A549 (cell line): Measurements from ENCODE around the gene MSN. TPM values are rescaled to one million over a fixed set of nuclear protein-coding genes. Genes with fewer than 3 reads are reported as not detected.

Experiments used
- ATAC-seq, 2 experiments: fragments of 200-7000 bp in 1 of 2; fragments of >200 bp in 1 of 2; cut with Nextera tagmentation in 1 of 2; cut with Tn5 transposase in 1 of 2; 3 replicates each; pipeline versions ENCODE4 v1.8.0 to v1.9.1; 2018 to 2020; ENCODE audit warnings: mild to moderate bottlenecking in 1 of 2, moderate library complexity in 1 of 2
- CTCF ChIA-PET: fragments of 300-600 bp; sonication (Branson Sonifier 250); formaldehyde crosslinking; extraction: SDS; loops from one replicate; lab custom pipeline; 2021; ENCODE audit warnings: antibody characterized with exemption, inconsistent platforms; lab: Yijun Ruan, JAX
- POLR2A ChIA-PET: fragments of 350-600 bp; formaldehyde crosslinking; extraction: SDS; loops from one replicate; lab custom pipeline; 2021; ENCODE audit warnings: antibody characterized with exemption, inconsistent platforms; lab: Yijun Ruan, JAX
- DNase-seq, 2 experiments: peaks; one replicate each; pipeline versions ENCODE4 v3.0.0 to v3.0.0-alpha.2; 2011 to 2016; ENCODE audit warnings: low read depth in 1 of 2, low spot score in 1 of 2
- FAIRE-seq: peaks from 2 replicates; lab custom pipeline; 2011; peaks lifted over from hg19 to GRCh38; lab: Jason Lieb, UNC
- H3K27ac ChIP-seq, 2 experiments: fragments of >200 bp; sonication (Bioruptor Twin); formaldehyde crosslinking; 3 replicates each; pipeline ENCODE4 v1.5.1; 2016 to 2017
- H3K4me1 ChIP-seq: fragments of >200 bp; sonication (Bioruptor Twin); formaldehyde crosslinking; 3 replicates; pipeline ENCODE4 v1.6.1; 2016
- H3K4me2 ChIP-seq: fragments of >200 bp; sonication (Bioruptor Twin); formaldehyde crosslinking; 3 replicates; pipeline ENCODE4 v1.6.1; 2016
- H3K4me3 ChIP-seq: fragments of >200 bp; sonication (Bioruptor Twin); formaldehyde crosslinking; 3 replicates; pipeline ENCODE4 v1.5.1; 2016
- H3K9me3 ChIP-seq: fragments of >200 bp; sonication (Bioruptor Twin); formaldehyde crosslinking; 3 replicates; pipeline ENCODE4 v1.6.1; 2016
- BHLHE40 ChIP-seq: IDR thresholded peaks from 2 replicates; pipeline ENCODE4 v1.6.1; 2012; ENCODE audit warnings: low read depth, low read length, inconsistent platforms
- CBX2 ChIP-seq: fragments of 200-600 bp; sonication (generic); IDR thresholded peaks from 2 replicates; pipeline ENCODE4 v1.6.1; 2016; ENCODE audit warnings: low read depth, mild to moderate bottlenecking, borderline replicate concordance
- CBX8 ChIP-seq: fragments of 200-600 bp; sonication (generic); IDR thresholded peaks from 2 replicates; pipeline ENCODE4 v1.6.1; 2016
- ESRRA ChIP-seq: fragments of 150-350 bp; IDR thresholded peaks from 2 replicates; pipeline ENCODE4 v1.6.1; 2014; ENCODE audit warnings: mild to moderate bottlenecking, low read length, borderline replicate concordance
- FOSL2 ChIP-seq, 2 experiments: fragments of 450-650 bp in 1 of 2; fragments of >200 bp in 1 of 2; sonication (Bioruptor Twin) in 1 of 2; formaldehyde crosslinking; IDR thresholded peaks; 2 replicates each; pipeline versions ENCODE4 v1.5.0 to v1.6.1; 2016 to 2020; ENCODE audit warnings: mild to moderate bottlenecking in 1 of 2, moderate library complexity in 1 of 2
- FOXS1 ChIP-seq: fragments of 250-450 bp; sonication (Bioruptor Pico); IDR thresholded peaks from 2 replicates; pipeline ENCODE4 v1.5.0; 2020; ENCODE audit warnings: mild to moderate bottlenecking, moderate library complexity
- HEYL ChIP-seq: fragments of 250-450 bp; sonication (Bioruptor Pico); IDR thresholded peaks from 2 replicates; pipeline ENCODE4 v1.8.0; 2021; ENCODE audit warnings: mild to moderate bottlenecking, moderate library complexity
- HOXB13 ChIP-seq: fragments of 250-450 bp; sonication (Bioruptor Pico); IDR thresholded peaks from 2 replicates; pipeline ENCODE4 v1.5.0; 2020; ENCODE audit warnings: low read depth, mild to moderate bottlenecking, moderate library complexity
- KDM5A ChIP-seq: fragments of 200-600 bp; sonication (generic); IDR thresholded peaks from 2 replicates; pipeline ENCODE4 v1.6.1; 2016; ENCODE audit warnings: antibody characterized with exemption, mild to moderate bottlenecking
- MAFK ChIP-seq: fragments of 450-650 bp; IDR thresholded peaks from 2 replicates; pipeline ENCODE4 v1.6.1; 2014; ENCODE audit not compliant: partially characterized antibody
- MYC ChIP-seq: IDR thresholded peaks from 2 replicates; pipeline ENCODE4 v1.6.1; 2012; ENCODE audit warnings: mild to moderate bottlenecking, inconsistent platforms, low read length, improper control_type of control experiment, borderline replicate concordance
- NFE2L2 ChIP-seq: fragments of 150-350 bp; conservative IDR thresholded peaks from 2 replicates; pipeline ENCODE4 v1.6.1; 2014; ENCODE audit warnings: low read length
- PHF8 ChIP-seq: fragments of 200-600 bp; sonication (generic); IDR thresholded peaks from 2 replicates; pipeline ENCODE4 v1.6.1; 2016; ENCODE audit warnings: low read depth, mild to moderate bottlenecking, antibody characterized with exemption, moderate library complexity, borderline replicate concordance
- POLR2AphosphoS2 ChIP-seq: conservative IDR thresholded peaks from 2 replicates; pipeline ENCODE4 v1.6.1; 2012; ENCODE audit warnings: low read length, improper control_type of control experiment, inconsistent platforms
- RARB ChIP-seq: fragments of 250-450 bp; sonication (Bioruptor Pico); IDR thresholded peaks from 2 replicates; pipeline ENCODE4 v1.8.0; 2021; ENCODE audit warnings: mild to moderate bottlenecking, moderate library complexity
- RCOR1 ChIP-seq: fragments of 150-350 bp; IDR thresholded peaks from 2 replicates; pipeline ENCODE4 v1.6.1; 2014; ENCODE audit warnings: antibody characterized with exemption, low read length, low read depth
- SMC3 ChIP-seq: fragments of >200 bp; sonication (Bioruptor Twin); formaldehyde crosslinking; IDR thresholded peaks from 3 replicates; pipeline ENCODE4 v1.6.1; 2018; ENCODE audit warnings: inconsistent platforms
- SREBF2 ChIP-seq: fragments of 450-650 bp; IDR thresholded peaks from 2 replicates; pipeline ENCODE4 v1.6.1; 2014; ENCODE audit warnings: mild to moderate bottlenecking, moderate library complexity
- TP53 ChIP-seq: fragments of 250-450 bp; sonication (Bioruptor Pico); IDR thresholded peaks from 2 replicates; pipeline ENCODE4 v1.5.0; 2021; ENCODE audit warnings: mild to moderate bottlenecking, moderate library complexity
- ZC3H11A ChIP-seq: fragments of 450-650 bp; IDR thresholded peaks from 2 replicates; pipeline ENCODE4 v1.6.1; 2014; ENCODE audit warnings: antibody characterized with exemption, mild to moderate bottlenecking
- ZFP36 ChIP-seq: fragments of 450-650 bp; IDR thresholded peaks from 2 replicates; pipeline ENCODE4 v1.6.1; 2014; ENCODE audit warnings: borderline replicate concordance; ENCODE audit not compliant: partially characterized antibody
- WGBS: methylation state at CpG from one replicate; pipeline ENCODE4 v1.1.6; 2017; ENCODE audit errors: missing lambda C conversion rate; 5-methylcytosine and 5-hydroxymethylcytosine counted together
- polyA plus RNA-seq, 4 experiments: library from polyadenylated mRNA; depleted of rRNA in 3 of 4; stranded (reverse); fragments of >200 nt; fragmentation: RNase III in 1 of 4; extraction: RNeasy Plus Mini Kit Qiagen cat#74134 plus additional on column Dnase treatment in 1 of 4; gene quantifications; 2 replicates in 3 of 4; 3 replicates in 1 of 4; pipeline ENCODE4 v1.2.3, GENCODE V29; 2011 to 2017
- TF ChIP-seq, protein P1 (sequence below): fragments of >200 bp; sonication (Bioruptor Twin); formaldehyde crosslinking; IDR thresholded peaks from 3 replicates; pipeline ENCODE4 v1.6.1; 2016
- TF ChIP-seq, protein P2 (sequence below): IDR thresholded peaks from 2 replicates; pipeline ENCODE4 v1.6.1; 2012

The MSN gene
- polyA plus RNA-seq, 2 of the 4 experiments (the other 2 are of a cell fraction) = 269 to 285 TPM

DNA sequence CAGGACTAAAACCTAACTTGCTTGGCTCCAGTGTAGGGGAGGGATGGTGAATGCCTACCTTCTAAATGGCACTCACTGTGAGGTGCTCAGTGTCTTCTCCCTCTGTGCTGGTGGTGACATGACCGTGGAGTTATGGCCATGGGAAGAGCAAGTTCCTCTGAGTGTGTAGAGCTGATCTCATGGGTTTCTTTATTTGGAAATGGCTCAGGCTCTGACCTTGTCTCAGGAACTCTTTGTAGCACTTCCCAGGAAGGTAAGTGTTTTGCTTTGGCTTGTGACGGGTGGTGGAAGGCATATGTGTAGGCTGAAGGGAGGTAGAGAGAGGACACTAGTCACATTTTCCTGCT lies 6.4 kb downstream of the MSN start:
- Histone ChIP-seq H3K4me1 (peaks cover 92% of the 10 kb centered on the region), H3K27ac (peak overlapping the region; percentile 47 to 72; a peak in 4 of 6 replicates)
- TF ChIP-seq CBX8 = no peak
- TF ChIP-seq ZC3H11A = no peak
- TF ChIP-seq HEYL (CRISPR knock-in tag) = no peak
- no peak for TF ChIP-seq TP53
- no peak for TF ChIP-seq KDM5A
- no peak for TF ChIP-seq ESRRA
- no peak for TF ChIP-seq POLR2AphosphoS2
- TF ChIP-seq BHLHE40 = no peak
- TF ChIP-seq, protein P1, sequence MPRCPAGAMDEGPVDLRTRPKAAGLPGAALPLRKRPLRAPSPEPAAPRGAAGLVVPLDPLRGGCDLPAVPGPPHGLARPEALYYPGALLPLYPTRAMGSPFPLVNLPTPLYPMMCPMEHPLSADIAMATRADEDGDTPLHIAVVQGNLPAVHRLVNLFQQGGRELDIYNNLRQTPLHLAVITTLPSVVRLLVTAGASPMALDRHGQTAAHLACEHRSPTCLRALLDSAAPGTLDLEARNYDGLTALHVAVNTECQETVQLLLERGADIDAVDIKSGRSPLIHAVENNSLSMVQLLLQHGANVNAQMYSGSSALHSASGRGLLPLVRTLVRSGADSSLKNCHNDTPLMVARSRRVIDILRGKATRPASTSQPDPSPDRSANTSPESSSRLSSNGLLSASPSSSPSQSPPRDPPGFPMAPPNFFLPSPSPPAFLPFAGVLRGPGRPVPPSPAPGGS = no peak
- no peak for TF ChIP-seq CBX2
- TF ChIP-seq, protein P2, sequence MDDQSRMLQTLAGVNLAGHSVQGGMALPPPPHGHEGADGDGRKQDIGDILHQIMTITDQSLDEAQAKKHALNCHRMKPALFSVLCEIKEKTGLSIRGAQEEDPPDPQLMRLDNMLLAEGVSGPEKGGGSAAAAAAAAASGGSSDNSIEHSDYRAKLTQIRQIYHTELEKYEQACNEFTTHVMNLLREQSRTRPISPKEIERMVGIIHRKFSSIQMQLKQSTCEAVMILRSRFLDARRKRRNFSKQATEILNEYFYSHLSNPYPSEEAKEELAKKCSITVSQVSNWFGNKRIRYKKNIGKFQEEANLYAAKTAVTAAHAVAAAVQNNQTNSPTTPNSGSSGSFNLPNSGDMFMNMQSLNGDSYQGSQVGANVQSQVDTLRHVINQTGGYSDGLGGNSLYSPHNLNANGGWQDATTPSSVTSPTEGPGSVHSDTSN = no peak
- TF ChIP-seq ZFP36 = no peak
- TF ChIP-seq FOXS1 = no peak
- no peak for TF ChIP-seq PHF8
- no peak for TF ChIP-seq RARB (CRISPR knock-in tag)
- no peak for TF ChIP-seq MYC
- TF ChIP-seq NFE2L2 = no peak
- no peak for TF ChIP-seq RCOR1
- no peak for TF ChIP-seq HOXB13
- TF ChIP-seq SMC3 = no peak
- TF ChIP-seq, all 56 proteins: peak for 0
- ATAC-seq (no peak), DNase-seq (no peak), FAIRE-seq (no peak)
- Histone ChIP-seq H3K9me3 (no peaks in the 10 kb centered on the region), H3K4me2 (peak overlapping the region; percentile 55), H3K4me3 (no peak overlapping the region)
- ChIA-PET POLR2A (no interaction called here), CTCF (interaction anchor here (1.0 to 1.2 kb wide), 2 partner anchors 79 to 145 kb away, joined by 3 read pairs; no protein-coding TSS in a partner anchor)
- 78% methylated on average over 2 of the region's 2 CpGs for WGBS

DNA sequence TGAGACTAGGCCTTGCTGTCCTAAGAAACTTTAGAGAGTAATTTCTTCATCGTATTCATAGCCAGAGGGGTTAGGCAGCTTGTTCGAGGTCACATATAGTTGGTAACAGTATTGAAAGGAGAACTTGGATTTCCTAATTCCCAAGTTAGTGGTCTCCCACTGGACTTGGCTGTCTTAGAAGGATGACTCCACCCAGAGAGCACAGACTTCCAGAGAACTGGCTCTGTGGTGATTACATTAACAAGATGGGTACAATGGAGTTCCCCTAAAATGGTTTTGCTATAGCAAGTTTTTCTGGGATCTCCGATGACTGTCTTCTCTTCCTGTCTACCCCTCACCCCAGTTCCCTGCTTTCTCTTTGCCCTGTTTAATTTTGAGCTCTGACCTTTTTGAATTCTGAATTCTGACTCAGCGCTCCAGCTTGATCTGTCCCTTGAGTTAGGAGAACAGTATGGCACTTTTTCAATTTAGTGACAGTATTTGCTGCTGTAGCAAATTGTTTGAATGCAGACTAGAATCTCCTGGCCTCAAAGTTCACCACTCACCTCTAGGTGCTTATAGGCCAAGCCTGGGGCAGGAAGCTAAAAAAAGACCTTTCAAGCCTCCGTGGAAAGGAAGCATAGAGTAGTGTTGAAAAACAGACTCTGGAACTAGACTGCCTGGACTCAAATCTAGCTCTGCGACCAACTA lies 6.9 kb downstream of the MSN start:
- no peak for DNase-seq
- TF ChIP-seq CBX8 (no peak), CBX2 (no peak), FOSL2 (IDR thresholded peaks at IDR 0.05) (no peak), FOSL2 (CRISPR knock-in tag; IDR thresholded peaks at IDR 0.05) (no peak), SREBF2 (no peak), MAFK (peak; percentile 56)
- TF ChIP-seq, all 56 proteins: peak for 1
- Histone ChIP-seq H3K4me1 (peaks cover 97% of the 10 kb centered on the region), H3K4me2 (peak overlapping the region; percentile 55), H3K9me3 (no peaks in the 10 kb centered on the region), H3K4me3 (no peak overlapping the region), H3K27ac (peak overlapping the region; percentile 47 to 72; a peak in 4 of 6 replicates)
- POLR2A ChIA-PET = no interaction called here
- ATAC-seq (no peak), FAIRE-seq (no peak)
- 59% methylated on average over 6 of the region's 6 CpGs for WGBS
- CTCF ChIA-PET = interaction anchor here (1.2 kb wide), 1 partner anchor 145 kb away, joined by 3 read pairs; no protein-coding TSS in a partner anchor

DNA sequence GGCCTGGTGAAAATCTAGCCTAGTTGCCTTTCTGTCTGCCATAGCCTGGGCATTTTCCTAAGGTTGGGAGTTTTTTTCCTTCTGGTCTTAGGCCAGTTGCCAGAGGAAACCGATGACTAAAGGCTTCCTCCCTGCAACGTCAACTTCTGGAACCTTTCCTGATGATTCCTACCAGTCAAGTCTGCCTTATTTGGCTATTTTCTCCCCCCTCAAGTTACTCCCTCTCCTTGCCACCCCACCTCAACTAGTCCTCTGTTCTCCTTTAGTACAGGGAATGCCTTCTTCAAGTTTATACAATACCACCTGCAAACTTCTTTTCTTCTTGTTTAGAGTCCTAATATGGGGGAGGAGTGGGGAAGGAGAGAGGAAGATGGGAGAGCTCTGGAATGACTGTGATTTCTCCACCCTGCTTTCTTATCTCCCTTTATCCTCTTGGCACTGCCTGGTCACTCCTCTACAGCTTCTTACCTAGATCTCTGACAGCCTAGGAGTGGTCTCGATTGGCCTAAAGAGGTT lies 10.6 kb downstream of the MSN start:
- 11% methylated on average over 3 of the region's 3 CpGs for WGBS
- H3K9me3 ChIP-seq = no peaks in the 10 kb centered on the region
- DNase-seq (peak; percentile 28 to 71), ATAC-seq (peak; percentile 69 to 71)
- peak overlapping the region; percentile 86 to 87 for H3K27ac ChIP-seq
- POLR2A ChIA-PET = interaction anchor here (2.0 kb wide), 1 partner anchor 9 kb away, joined by 10 read pairs; no protein-coding TSS in a partner anchor
- peaks cover 90% of the 10 kb centered on the region for H3K4me1 ChIP-seq
- H3K4me2 ChIP-seq = peak overlapping the region; percentile 88
- TF ChIP-seq MAFK (peak; percentile 8), FOXS1 (no peak)
- TF ChIP-seq, all 56 proteins: peak for 1
- FAIRE-seq = peak; percentile 84
- H3K4me3 ChIP-seq = peak overlapping the region; percentile 27; the same call in 2 of the 3 replicates
- CTCF ChIA-PET = interaction anchor here (1.1 to 1.4 kb wide), 2 partner anchors 11 to 26 kb away, joined by 4 read pairs; partner anchors contain the start of gene MSN
